CD4-positive, alpha-beta T cell treated with Interferon alpha-2 for 1 hour (primary cell): Measurements from ENCODE around the gene GAL3ST2.
"Not testable (repeated sequence)": the region's sequence is repeated elsewhere in the genome, so short reads cannot be mapped to it uniquely, and the experiment has no call there.

Source experiments
- DNase-seq, 2 donors: peaks; one replicate each; pipeline ENCODE4 v3.0.0-alpha.2; 2020 to 2022

Gene GAL3ST2

GRCh38 chr2:241795021-241795999 is 18.7 kb downstream of the GAL3ST2 start:
- DNase-seq, result no peak

- DNase-seq, result no peak
These were observed 19.6 kb downstream of the GAL3ST2 start for GRCh38 chr2:241796209-241796608.

- no peak for DNase-seq
These were observed 20.1 kb downstream of the GAL3ST2 start for GRCh38 chr2:241796610-241797138.

- no peak for DNase-seq
These were observed 20.9 kb downstream of the GAL3ST2 start for GRCh38 chr2:241797441-241798080.

- no peak for DNase-seq
These were observed 21.5 kb downstream of the GAL3ST2 start for GRCh38 chr2:241798081-241798630.

GRCh38 chr2:241798631-241799521 is 22.3 kb downstream of the GAL3ST2 start:
- DNase-seq, result no peak

GRCh38 chr2:241799522-241800197 is 23.0 kb downstream of the GAL3ST2 start:
- DNase-seq, result no peak

GRCh38 chr2:241800198-241800903 is 23.7 kb downstream of the GAL3ST2 start:
- DNase-seq, result not testable (repeated sequence)

- DNase-seq, result no peak
These were observed 25.2 kb downstream of the GAL3ST2 start for GRCh38 chr2:241801611-241802420.

GRCh38 chr2:241802421-241803318 is 26.0 kb downstream of the GAL3ST2 start:
- DNase-seq, result no peak

- DNase-seq, result peak; percentile 22 to 63
These were observed 27.0 kb downstream of the GAL3ST2 start for GRCh38 chr2:241803387-241804325.

- peak in 1 of 2 donors; percentile 29 for DNase-seq
These were observed 28.0 kb downstream of the GAL3ST2 start for GRCh38 chr2:241804326-241805229.

GRCh38 chr2:241806217-241806616 is 29.6 kb downstream of the GAL3ST2 start:
- DNase-seq, result not testable (repeated sequence)

GRCh38 chr2:241808051-241808720 is 31.6 kb downstream of the GAL3ST2 start:
- no peak for DNase-seq

GRCh38 chr2:241808721-241809382 is 32.2 kb downstream of the GAL3ST2 start, which contains the start of gene NEU4:
NEU4 (plus strand) TSS chr2:241809193; CDS start chr2:241814485, 5,292 bp downstream.
- DNase-seq, result no peak
